Stomach (tissue), 9 donors: ENCODE data around the gene RIPOR1. TPM values are rescaled to one million over a fixed set of nuclear protein-coding genes. Genes with fewer than 3 reads are reported as not detected.
A peak's percentile ranks its signal among the peaks of the same experiment; 100 is the strongest.

Source experiments
- DNase-seq, 2 donors: peaks; one replicate each; pipeline versions ENCODE4 v3.0.0 to v3.0.0-alpha.2; 2013 to 2019
- H3K27ac ChIP-seq, 5 donors: fragments of 200-600 bp in 4 of 5; sonication (generic) in 4 of 5; one replicate each; pipeline ENCODE4 v1.5.1; 2013 to 2019; ENCODE audit warnings: mild to moderate bottlenecking in 1 of 5, moderate library complexity in 1 of 5
- H3K27me3 ChIP-seq, 3 donors: fragments of 200-600 bp; sonication (generic); one replicate each; pipeline ENCODE4 v1.5.1; 2017 to 2019; ENCODE audit warnings: mixed run types in 1 of 3
- H3K36me3 ChIP-seq, 4 donors: fragments of 200-600 bp; sonication (generic); 1 replicate in 3 of 4; 2 replicates in 1 of 4; pipeline ENCODE4 v1.5.1; 2016 to 2019
- H3K4me1 ChIP-seq, 4 donors: fragments of 200-600 bp; sonication (generic); one replicate each; pipeline ENCODE4 v1.5.1; 2016 to 2019
- H3K4me3 ChIP-seq, 4 donors: fragments of 200-600 bp; sonication (generic) in 3 of 4; one replicate each; pipeline ENCODE4 v1.5.1; 2016 to 2019; ENCODE audit warnings: mild to moderate bottlenecking in 1 of 4
- H3K9me3 ChIP-seq, 4 donors: fragments of 200-600 bp; sonication (generic); one replicate each; pipeline ENCODE4 v1.5.1; 2016 to 2019
- EP300 ChIP-seq: sonication (generic); formaldehyde crosslinking; IDR thresholded peaks from one replicate; pipeline ENCODE4 v1.6.1; 2017; ENCODE audit warnings: antibody characterized with exemption
- POLR2A ChIP-seq, 4 donors: fragments of 450-650 bp; IDR thresholded peaks; one replicate each; pipeline ENCODE4 v1.6.1; 2016; ENCODE audit warnings: antibody characterized with exemption in 4 of 4, control low read depth in 2 of 4, mild to moderate bottlenecking in 1 of 4, moderate library complexity in 1 of 4
- POLR2AphosphoS5 ChIP-seq, 3 donors: sonication (generic); formaldehyde crosslinking; IDR thresholded peaks; one replicate each; pipeline ENCODE4 v1.6.1; 2016; ENCODE audit warnings: antibody characterized with exemption in 3 of 3
- WGBS, 5 donors: extraction: QIAGEN DNeasy Blood & Tissue Kit in 3 of 5; methylation state at CpG; one replicate each; pipeline versions ENCODE4 v1.1.5 to v1.1.7; 2013 to 2018; 5-methylcytosine and 5-hydroxymethylcytosine counted together
- intact Hi-C: fragments of 100-400 bp; cut with DNase I; formaldehyde crosslinking; loops from one replicate; pipeline ENCODE4 v1.15.1; 2023; ENCODE audit warnings: low total_unique reads
- polyA plus RNA-seq, 3 donors: library from polyadenylated mRNA; stranded (reverse); fragments of 200-250 nt; gene quantifications; one replicate each; pipeline ENCODE4 v1.2.3, GENCODE V29; 2013
- total RNA-seq, 5 donors: library from RNA; depleted of rRNA; stranded (reverse); fragments of >200 nt; gene quantifications; one replicate each; pipeline versions ENCODE4 v1.1.0 to v1.2.3, GENCODE V29; 2014 to 2016
- TF ChIP-seq, protein P1 (sequence below), 7 experiments: fragments of 450-650 bp in 4 of 7; fragments of 200-600 bp in 3 of 7; sonication (generic) in 3 of 7; IDR thresholded peaks; one replicate each; pipeline ENCODE4 v1.5.1; 2016 to 2019; ENCODE audit warnings: antibody characterized with exemption in 7 of 7, control low read depth in 2 of 7, mild to moderate bottlenecking in 1 of 7
- donor health status: healthy with polysubstance abuse.
- donor health status: Bipolar disorder and iron deficiency.
- donor health status: healthy.

RIPOR1 gene
- total and polyA plus RNA-seq, 8 donors = 17.2 to 159 (median 27.4) TPM

DNA sequence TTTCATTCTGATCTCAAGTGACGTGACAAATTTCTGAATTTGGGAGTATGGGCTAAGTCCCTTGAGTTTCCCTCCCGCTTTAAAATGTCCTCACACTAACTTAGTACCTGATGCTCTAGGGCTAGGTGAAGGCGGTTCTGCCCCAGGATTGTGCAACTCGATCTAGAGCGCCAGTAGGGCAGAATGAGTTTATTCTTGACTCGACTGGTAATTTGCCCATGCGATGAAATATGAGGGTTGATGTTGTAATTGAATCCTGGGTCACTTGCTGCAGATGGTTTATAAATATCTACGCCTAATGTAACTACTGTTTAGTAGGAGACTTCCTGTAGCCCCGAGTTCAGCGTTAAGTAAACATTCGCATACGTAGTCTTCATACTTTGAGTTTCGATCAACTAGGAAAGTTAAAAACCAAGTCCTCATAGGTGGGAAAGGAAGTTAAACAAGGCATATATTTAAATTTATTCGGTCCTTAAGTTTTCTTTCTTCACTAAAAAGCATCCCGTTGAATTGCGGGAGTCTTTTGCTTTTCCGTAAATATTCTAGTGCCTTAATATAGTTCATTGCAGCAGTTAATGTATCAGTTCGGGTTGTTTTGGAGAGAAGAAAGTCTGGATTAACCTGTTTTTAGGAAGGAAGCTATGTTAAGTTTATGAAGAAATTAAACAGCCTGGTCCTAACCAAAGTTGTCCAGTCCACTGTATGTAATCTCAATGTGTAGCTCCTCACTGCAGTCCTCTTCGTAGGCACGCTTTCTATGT lies 35.3 kb downstream of the RIPOR1 start:
- Histone ChIP-seq H3K4me3 (peak overlapping the region; percentile 72 to 98 (median 88)), H3K27ac (peak overlapping the region; percentile 99 to 100 (median 100)), H3K9me3 (no peaks in the 10 kb centered on the region), H3K4me1 (peaks cover 18 to 48% (median 40%) of the 10 kb centered on the region in 4 donors), H3K36me3 (no peaks in the 10 kb centered on the region), H3K27me3 (no peaks in the 10 kb centered on the region)
- intact Hi-C loops = no loop called here
- peak; percentile 46 to 78 for DNase-seq
- WGBS, 5 donors = 0 to 1% (median 1%) methylated on average over 20 of the region's 20 CpGs
- TF ChIP-seq POLR2AphosphoS5 (IDR thresholded peaks at IDR 0.05) (peak; percentile 27 to 68 (median 55)), EP300 (no peak)

DNA sequence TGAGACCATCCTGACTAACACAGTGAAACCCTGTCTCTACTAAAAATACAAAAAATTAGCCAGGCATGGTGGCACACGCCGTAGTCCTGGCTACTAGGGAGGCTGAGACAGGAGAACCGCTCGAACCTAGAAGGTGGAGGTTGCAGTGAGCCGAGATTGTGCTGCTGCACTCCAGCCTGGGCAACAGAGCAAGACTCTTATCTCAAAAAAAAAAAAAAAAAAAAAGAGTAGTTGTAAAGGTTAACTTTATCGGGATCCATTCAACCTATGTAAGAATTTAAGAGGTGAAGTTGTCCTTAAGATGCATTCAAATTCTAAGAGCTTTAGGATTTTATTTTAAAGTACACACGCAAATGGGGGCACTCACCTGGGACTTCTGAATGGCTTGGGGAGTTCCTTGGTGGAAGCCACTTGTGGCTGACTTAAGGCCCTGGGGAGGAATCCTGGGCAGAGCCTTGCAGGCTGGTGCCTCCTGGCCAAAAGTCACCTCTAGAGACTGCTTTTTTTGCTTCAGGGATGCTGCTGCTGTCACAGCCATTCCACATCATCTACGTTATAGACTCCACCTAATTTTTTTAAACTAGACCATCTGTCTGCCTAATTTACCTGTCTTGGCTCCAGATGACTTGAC lies 37.0 kb downstream of the RIPOR1 start:
- no peaks in the 10 kb centered on the region for H3K36me3 ChIP-seq
- TF ChIP-seq, protein P1, sequence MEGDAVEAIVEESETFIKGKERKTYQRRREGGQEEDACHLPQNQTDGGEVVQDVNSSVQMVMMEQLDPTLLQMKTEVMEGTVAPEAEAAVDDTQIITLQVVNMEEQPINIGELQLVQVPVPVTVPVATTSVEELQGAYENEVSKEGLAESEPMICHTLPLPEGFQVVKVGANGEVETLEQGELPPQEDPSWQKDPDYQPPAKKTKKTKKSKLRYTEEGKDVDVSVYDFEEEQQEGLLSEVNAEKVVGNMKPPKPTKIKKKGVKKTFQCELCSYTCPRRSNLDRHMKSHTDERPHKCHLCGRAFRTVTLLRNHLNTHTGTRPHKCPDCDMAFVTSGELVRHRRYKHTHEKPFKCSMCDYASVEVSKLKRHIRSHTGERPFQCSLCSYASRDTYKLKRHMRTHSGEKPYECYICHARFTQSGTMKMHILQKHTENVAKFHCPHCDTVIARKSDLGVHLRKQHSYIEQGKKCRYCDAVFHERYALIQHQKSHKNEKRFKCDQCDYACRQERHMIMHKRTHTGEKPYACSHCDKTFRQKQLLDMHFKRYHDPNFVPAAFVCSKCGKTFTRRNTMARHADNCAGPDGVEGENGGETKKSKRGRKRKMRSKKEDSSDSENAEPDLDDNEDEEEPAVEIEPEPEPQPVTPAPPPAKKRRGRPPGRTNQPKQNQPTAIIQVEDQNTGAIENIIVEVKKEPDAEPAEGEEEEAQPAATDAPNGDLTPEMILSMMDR (IDR thresholded peaks at IDR 0.05) = no peak
- TF ChIP-seq EP300 (no peak), POLR2A (IDR thresholded peaks at IDR 0.05) (no peak), POLR2AphosphoS5 (IDR thresholded peaks at IDR 0.05) (no peak)
- DNase-seq = no peak
- H3K27ac ChIP-seq = peak overlapping the region in 1 of 5 donors; percentile 5
- 64 to 92% (median 88%) methylated on average over 8 of the region's 8 CpGs for WGBS, 5 donors
- no peaks in the 10 kb centered on the region for H3K27me3 ChIP-seq
- peaks cover 18 to 54% (median 39%) of the 10 kb centered on the region in 4 donors for H3K4me1 ChIP-seq
- H3K4me3 ChIP-seq = no peak overlapping the region
- H3K9me3 ChIP-seq = no peaks in the 10 kb centered on the region
- intact Hi-C loops = no loop called here

DNA sequence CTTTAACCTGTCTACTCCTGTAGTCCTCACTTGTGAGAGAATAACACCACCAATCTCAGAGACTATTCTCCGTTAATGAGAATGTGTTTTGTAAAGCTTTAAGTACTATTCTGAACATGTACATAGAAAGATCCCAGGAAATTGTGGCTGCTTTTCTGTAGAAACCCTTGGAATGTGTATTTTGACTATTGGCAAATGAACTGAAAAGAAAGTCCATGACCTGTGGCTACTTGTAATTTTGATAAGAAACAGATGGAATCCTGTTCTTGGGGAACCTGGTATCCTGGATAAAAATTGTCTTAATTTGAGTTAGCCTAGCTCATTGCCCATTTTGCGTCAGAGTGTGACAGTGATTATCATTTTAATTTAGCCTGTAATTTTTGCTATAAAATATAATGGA lies 42.8 kb downstream of the RIPOR1 start:
- WGBS, 5 donors = 71 to 86% (median 82%) methylated on average over 2 of the region's 2 CpGs
- Histone ChIP-seq H3K4me1 (peaks cover 0 to 33% (median 12%) of the 10 kb centered on the region in 4 donors), H3K27ac (peak overlapping the region in 1 of 5 donors; percentile 49), H3K36me3 (peaks cover 18 to 48% (median 45%) of the 10 kb centered on the region in 4 donors), H3K9me3 (no peaks in the 10 kb centered on the region), H3K27me3 (no peaks in the 10 kb centered on the region), H3K4me3 (no peak overlapping the region)
- TF ChIP-seq, protein P1 (IDR thresholded peaks at IDR 0.05) = no peak
- no peak for DNase-seq
- intact Hi-C loops = no loop called here

DNA sequence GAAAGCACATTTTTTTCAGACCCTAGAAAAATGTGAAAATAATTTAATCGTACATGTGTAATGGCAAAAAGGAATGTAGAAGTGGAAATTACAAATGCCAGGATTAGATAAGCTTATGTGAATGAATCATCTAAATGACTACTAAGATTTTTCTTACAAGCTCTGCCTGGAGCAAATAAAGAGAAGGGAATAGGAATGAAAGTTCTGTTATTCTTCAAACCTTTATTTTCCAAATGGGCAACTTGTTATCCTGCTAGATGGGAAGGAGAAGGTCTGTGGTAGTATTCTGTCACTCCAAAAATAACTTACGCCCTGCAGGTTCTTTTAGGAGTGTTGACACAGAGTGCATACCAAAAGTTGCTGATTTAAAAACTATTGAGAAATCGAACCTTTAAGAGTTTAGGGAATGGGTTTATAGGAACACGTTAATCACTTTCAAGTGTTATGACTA lies 43.4 kb downstream of the RIPOR1 start:
- H3K27me3 ChIP-seq = no peaks in the 10 kb centered on the region
- intact Hi-C loops = no loop called here
- TF ChIP-seq, protein P1 (IDR thresholded peaks at IDR 0.05) = no peak
- TF ChIP-seq EP300 (no peak), POLR2AphosphoS5 (IDR thresholded peaks at IDR 0.05) (no peak), POLR2A (IDR thresholded peaks at IDR 0.05) (no peak)
- peak overlapping the region in 1 of 5 donors; percentile 49 for H3K27ac ChIP-seq
- no peak for DNase-seq
- peaks cover 18 to 48% (median 45%) of the 10 kb centered on the region in 4 donors for H3K36me3 ChIP-seq
- no peak overlapping the region for H3K4me3 ChIP-seq
- no peaks in the 10 kb centered on the region for H3K9me3 ChIP-seq
- 55 to 86% (median 74%) methylated on average over 4 of the region's 4 CpGs for WGBS, 5 donors
- peaks cover 0 to 33% (median 11%) of the 10 kb centered on the region in 4 donors for H3K4me1 ChIP-seq
